Tibial nerve (tissue), 4 donors: ENCODE results near the gene FLRT3. TPM values are rescaled to one million over a fixed set of nuclear protein-coding genes. Genes with fewer than 3 reads are reported as not detected.

Experiments
- DNase-seq, 2 donors: peaks; one replicate each; pipeline ENCODE4 v3.0.0-alpha.2; 2019; ENCODE audit warnings: low spot score in 2 of 2
- H3K27ac ChIP-seq, 4 donors: fragments of 200-600 bp; sonication (generic) in 3 of 4; one replicate each; pipeline ENCODE4 v1.5.1; 2017 to 2019; ENCODE audit warnings: mild to moderate bottlenecking in 1 of 4
- H3K27me3 ChIP-seq, 2 donors: fragments of 200-600 bp; sonication (generic) in 1 of 2; one replicate each; pipeline versions ENCODE4 v1.5.1 to v1.6.0; 2017 to 2019
- H3K36me3 ChIP-seq, 3 donors: fragments of 200-600 bp; sonication (generic); one replicate each; pipeline ENCODE4 v1.5.1; 2018 to 2019
- H3K4me1 ChIP-seq, 4 donors: fragments of 200-600 bp; sonication (generic) in 3 of 4; one replicate each; pipeline ENCODE4 v1.5.1; 2017 to 2019
- H3K4me3 ChIP-seq, 4 donors: fragments of 200-600 bp; sonication (generic) in 3 of 4; one replicate each; pipeline ENCODE4 v1.5.1; 2017 to 2019; ENCODE audit warnings: mild to moderate bottlenecking in 1 of 4, moderate library complexity in 1 of 4
- H3K9me3 ChIP-seq, 4 donors: fragments of 200-600 bp; sonication (generic) in 3 of 4; one replicate each; pipeline ENCODE4 v1.5.1; 2017 to 2019
- EP300 ChIP-seq, 2 donors: sonication (generic); formaldehyde crosslinking; IDR thresholded peaks; one replicate each; pipeline ENCODE4 v1.6.1; 2017; ENCODE audit warnings: antibody characterized with exemption in 2 of 2, mild to moderate bottlenecking in 1 of 2
- POLR2A ChIP-seq, 2 donors: fragments of 450-650 bp; IDR thresholded peaks; one replicate each; pipeline ENCODE4 v1.6.1; 2017; ENCODE audit warnings: antibody characterized with exemption in 2 of 2, mild to moderate bottlenecking in 2 of 2, moderate library complexity in 2 of 2
- WGBS, 2 donors: methylation state at CpG; one replicate each; pipeline ENCODE4 v1.1.5; 2018; 5-methylcytosine and 5-hydroxymethylcytosine counted together
- total RNA-seq, 4 donors: library from RNA; depleted of rRNA; stranded (reverse); fragments of >200 nt; gene quantifications; one replicate each; pipeline ENCODE4 v1.1.0, GENCODE V29; 2016
- TF ChIP-seq, protein P1 (sequence below), 5 experiments: fragments of 200-600 bp in 3 of 5; fragments of 450-650 bp in 2 of 5; sonication (generic) in 3 of 5; IDR thresholded peaks; one replicate each; pipeline ENCODE4 v1.5.1; 2016 to 2019; ENCODE audit warnings: antibody characterized with exemption in 5 of 5, mild to moderate bottlenecking in 3 of 5, moderate library complexity in 2 of 5

FLRT3 gene
- total RNA-seq, 4 donors from 2014 or later: 8.7 to 26.7 (median 16.2) TPM

- no peak for DNase-seq
- no peaks in the 10 kb centered on the region for H3K9me3 ChIP-seq
- no peak overlapping the region for H3K4me3 ChIP-seq
- TF ChIP-seq, protein P1, sequence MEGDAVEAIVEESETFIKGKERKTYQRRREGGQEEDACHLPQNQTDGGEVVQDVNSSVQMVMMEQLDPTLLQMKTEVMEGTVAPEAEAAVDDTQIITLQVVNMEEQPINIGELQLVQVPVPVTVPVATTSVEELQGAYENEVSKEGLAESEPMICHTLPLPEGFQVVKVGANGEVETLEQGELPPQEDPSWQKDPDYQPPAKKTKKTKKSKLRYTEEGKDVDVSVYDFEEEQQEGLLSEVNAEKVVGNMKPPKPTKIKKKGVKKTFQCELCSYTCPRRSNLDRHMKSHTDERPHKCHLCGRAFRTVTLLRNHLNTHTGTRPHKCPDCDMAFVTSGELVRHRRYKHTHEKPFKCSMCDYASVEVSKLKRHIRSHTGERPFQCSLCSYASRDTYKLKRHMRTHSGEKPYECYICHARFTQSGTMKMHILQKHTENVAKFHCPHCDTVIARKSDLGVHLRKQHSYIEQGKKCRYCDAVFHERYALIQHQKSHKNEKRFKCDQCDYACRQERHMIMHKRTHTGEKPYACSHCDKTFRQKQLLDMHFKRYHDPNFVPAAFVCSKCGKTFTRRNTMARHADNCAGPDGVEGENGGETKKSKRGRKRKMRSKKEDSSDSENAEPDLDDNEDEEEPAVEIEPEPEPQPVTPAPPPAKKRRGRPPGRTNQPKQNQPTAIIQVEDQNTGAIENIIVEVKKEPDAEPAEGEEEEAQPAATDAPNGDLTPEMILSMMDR (IDR thresholded peaks at IDR 0.05): no peak
- no peak for TF ChIP-seq EP300 (IDR thresholded peaks at IDR 0.05)
- no peak for TF ChIP-seq POLR2A (IDR thresholded peaks at IDR 0.05)
- no peaks in the 10 kb centered on the region for H3K27me3 ChIP-seq
- no peaks in the 10 kb centered on the region for H3K36me3 ChIP-seq
- no peak overlapping the region for H3K27ac ChIP-seq
- H3K4me1 ChIP-seq: no peaks in the 10 kb centered on the region
- 59% methylated on average over 3 of the region's 3 CpGs for WGBS, 2 donors
These were observed 41.6 kb downstream of the FLRT3 start for GRCh38 chr20:14295770-14296309.

DNA sequence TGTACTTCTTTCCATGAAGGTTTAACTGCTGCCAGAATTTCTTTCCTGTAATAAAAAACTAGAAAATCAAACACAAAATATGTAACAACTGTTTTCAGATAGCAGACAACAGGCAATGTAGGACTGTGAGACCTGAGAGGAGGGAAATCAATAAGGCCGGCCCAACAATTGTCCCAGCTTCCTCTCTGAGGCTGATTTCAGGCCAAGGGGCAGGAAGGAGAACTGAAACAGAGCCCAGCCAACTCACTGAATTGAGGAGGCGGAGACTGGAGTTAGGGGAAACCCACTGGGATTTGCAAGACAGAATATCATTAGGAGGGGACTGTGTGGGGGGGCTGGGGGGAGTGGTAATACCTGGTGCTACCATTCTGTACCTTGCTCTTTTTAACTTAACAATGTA lies 42.2 kb downstream of the FLRT3 start:
- 32 to 39% methylated on average over 2 of the region's 2 CpGs for WGBS, 2 donors
- Histone ChIP-seq H3K36me3 (no peaks in the 10 kb centered on the region), H3K27ac (no peak overlapping the region), H3K4me1 (no peaks in the 10 kb centered on the region), H3K9me3 (no peaks in the 10 kb centered on the region), H3K4me3 (no peak overlapping the region), H3K27me3 (no peaks in the 10 kb centered on the region)
- TF ChIP-seq, protein P1 (IDR thresholded peaks at IDR 0.05): no peak
- TF ChIP-seq EP300 (IDR thresholded peaks at IDR 0.05): no peak
- TF ChIP-seq POLR2A (IDR thresholded peaks at IDR 0.05): no peak
- DNase-seq: no peak

- TF ChIP-seq POLR2A (IDR thresholded peaks at IDR 0.05): no peak
- TF ChIP-seq EP300 (IDR thresholded peaks at IDR 0.05): no peak
- TF ChIP-seq, protein P1 (IDR thresholded peaks at IDR 0.05): no peak
- Histone ChIP-seq H3K4me1 (peaks cover 0 to under 1% (median 0%) of the 10 kb centered on the region in 4 donors), H3K4me3 (no peak overlapping the region), H3K27ac (no peak overlapping the region), H3K27me3 (no peaks in the 10 kb centered on the region), H3K36me3 (no peaks in the 10 kb centered on the region), H3K9me3 (no peaks in the 10 kb centered on the region)
- 83 to 92% methylated on average over 1 of the region's 1 CpG for WGBS, 2 donors
- DNase-seq: no peak
These were observed 45.9 kb downstream of the FLRT3 start for GRCh38 chr20:14291502-14291901.

GRCh38 chr20:14288341-14289330 lies 48.8 kb downstream of the FLRT3 start:
- Histone ChIP-seq H3K4me1 (peaks cover 0 to 6% (median 0%) of the 10 kb centered on the region in 4 donors), H3K36me3 (no peaks in the 10 kb centered on the region), H3K27ac (no peak overlapping the region), H3K4me3 (no peak overlapping the region), H3K27me3 (no peaks in the 10 kb centered on the region), H3K9me3 (no peaks in the 10 kb centered on the region)
- TF ChIP-seq POLR2A (IDR thresholded peaks at IDR 0.05): no peak
- no peak for TF ChIP-seq EP300 (IDR thresholded peaks at IDR 0.05)
- TF ChIP-seq, protein P1 (IDR thresholded peaks at IDR 0.05): no peak
- 92 to 93% methylated on average over 3 of the region's 3 CpGs for WGBS, 2 donors
- no peak for DNase-seq

DNA sequence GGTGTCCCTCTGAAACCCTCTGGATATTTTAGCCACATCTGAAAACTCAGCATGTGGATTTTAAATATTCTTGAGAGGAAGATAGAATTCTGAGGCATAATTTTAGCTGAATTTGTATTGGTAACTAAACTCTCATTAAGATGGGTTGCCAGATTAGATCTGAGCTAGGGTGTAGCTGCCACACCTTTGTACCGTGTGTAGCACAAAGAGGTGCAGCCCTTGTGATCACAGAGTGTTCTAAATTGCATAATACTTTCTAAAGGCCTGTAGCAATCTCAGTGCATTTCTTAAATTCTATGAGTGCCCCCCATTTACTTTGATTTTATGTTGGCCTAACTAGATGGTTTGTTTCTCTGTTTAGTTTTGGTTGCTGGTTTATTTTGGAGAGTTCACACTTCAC lies 53.0 kb downstream of the FLRT3 start:
- TF ChIP-seq POLR2A (IDR thresholded peaks at IDR 0.05) (no peak), EP300 (IDR thresholded peaks at IDR 0.05) (no peak)
- TF ChIP-seq, protein P1 (IDR thresholded peaks at IDR 0.05): no peak

More for the DNA sequence above, 53.0 kb downstream of the FLRT3 start:
- peaks cover 0 to 6% (median 0%) of the 10 kb centered on the region in 4 donors for H3K4me1 ChIP-seq
- DNase-seq: no peak
- no peaks in the 10 kb centered on the region for H3K9me3 ChIP-seq
- no peak overlapping the region for H3K27ac ChIP-seq
- H3K4me3 ChIP-seq: no peak overlapping the region
- H3K36me3 ChIP-seq: no peaks in the 10 kb centered on the region
- no peaks in the 10 kb centered on the region for H3K27me3 ChIP-seq
- WGBS, 2 donors: 70 to 93% methylated on average over 1 of the region's 1 CpG
